HUES64 (cell line): ENCODE results near the gene E2F2. TPM values are rescaled to one million over a fixed set of nuclear protein-coding genes. Genes with fewer than 3 reads are reported as not detected.
A peak's percentile ranks its signal among the peaks of the same experiment; 100 is the strongest.

ENCODE experiments used
- H3K27ac ChIP-seq: 2 replicates; pipeline ENCODE4 v1.7.0; 2013; ENCODE audit warnings: low read depth, low read length, inconsistent platforms
- H3K27me3 ChIP-seq: 2 replicates; pipeline ENCODE4 v1.6.1; 2013; ENCODE audit warnings: mild to moderate bottlenecking, low read length; ENCODE audit not compliant: insufficient read depth
- H3K36me3 ChIP-seq: 2 replicates; pipeline ENCODE4 v1.6.1; 2013; ENCODE audit warnings: mild to moderate bottlenecking, low read length; ENCODE audit not compliant: insufficient read depth
- H3K4me1 ChIP-seq: 2 replicates; pipeline ENCODE4 v1.6.1; 2013; ENCODE audit warnings: mild to moderate bottlenecking, low read length, moderate library complexity; ENCODE audit not compliant: insufficient read depth
- H3K4me3 ChIP-seq: 2 replicates; pipeline ENCODE4 v1.5.1; 2013; ENCODE audit warnings: mild to moderate bottlenecking, low read length, moderate library complexity
- H3K9ac ChIP-seq: 2 replicates; pipeline ENCODE4 v1.6.1; 2013; ENCODE audit warnings: mild to moderate bottlenecking, low read depth, low read length
- H3K9me3 ChIP-seq: 2 replicates; pipeline ENCODE4 v1.6.1; 2013; ENCODE audit warnings: low read depth, low read length; ENCODE audit not compliant: insufficient read depth
- WGBS: fragments of 150-250, 120-280 bp; methylation state at CpG from one replicate; pipeline ENCODE4 v1.1.7; 2013; ENCODE audit warnings: missing lambda C conversion rate; 5-methylcytosine and 5-hydroxymethylcytosine counted together
- polyA plus RNA-seq, 2 experiments: library from polyadenylated mRNA; stranded (reverse); fragments of 50-300 nt; gene quantifications; one replicate each; pipeline ENCODE4 v1.2.3, GENCODE V29; 2013

E2F2 gene
- polyA plus RNA-seq (2013, experiment 1 of 2), result 3.0 TPM
- 4.2 TPM for polyA plus RNA-seq (2013, experiment 2 of 2)

GRCh38 chr1:23530747-23531561, at the start of gene E2F2:
Gene E2F2 (minus strand): TSS chr1:23531233. CDS start chr1:23530793, 440 bp downstream.
- Histone ChIP-seq H3K36me3 (no peaks in the 10 kb centered on the region), H3K4me3 (peak within 1 kb of the TSS; percentile 58), H3K9me3 (no peaks in the 10 kb centered on the region), H3K27ac (peak within 1 kb of the TSS; percentile 70; the same call in 1 of the 2 replicates), H3K9ac (peak within 1 kb of the TSS; percentile 73), H3K4me1 (peaks cover 12% of the 10 kb centered on the region), H3K27me3 (peaks cover 34% of the 10 kb centered on the region)
- under 1% methylated on average over 84 of the region's 85 CpGs for WGBS

DNA sequence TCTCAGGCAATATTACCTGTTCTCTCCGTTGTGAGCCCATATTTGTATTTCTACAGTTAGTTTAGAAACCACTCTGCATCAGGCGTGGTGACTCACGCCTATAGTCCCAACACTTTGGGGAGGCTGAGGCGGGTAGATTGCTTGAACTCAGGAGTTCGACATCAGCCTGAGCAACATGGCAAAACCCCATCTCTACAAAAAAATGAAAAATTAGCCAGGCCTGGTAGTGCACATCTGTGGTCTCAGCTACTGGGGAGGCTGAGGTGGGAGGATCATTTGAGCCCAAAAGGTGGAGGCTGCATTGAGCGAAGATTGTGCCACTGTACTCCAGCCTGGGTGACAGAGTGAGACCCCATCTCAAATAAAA, 47.9 kb upstream of the E2F2 start:
- H3K36me3 ChIP-seq, result no peaks in the 10 kb centered on the region
- H3K27ac ChIP-seq, result no peak overlapping the region
- H3K4me3 ChIP-seq, result no peak overlapping the region
- H3K9ac ChIP-seq, result no peak overlapping the region
- peaks cover 14% of the 10 kb centered on the region for H3K4me1 ChIP-seq
- H3K27me3 ChIP-seq, result no peaks in the 10 kb centered on the region
- no peaks in the 10 kb centered on the region for H3K9me3 ChIP-seq
- 96% methylated on average over 6 of the region's 6 CpGs for WGBS

DNA sequence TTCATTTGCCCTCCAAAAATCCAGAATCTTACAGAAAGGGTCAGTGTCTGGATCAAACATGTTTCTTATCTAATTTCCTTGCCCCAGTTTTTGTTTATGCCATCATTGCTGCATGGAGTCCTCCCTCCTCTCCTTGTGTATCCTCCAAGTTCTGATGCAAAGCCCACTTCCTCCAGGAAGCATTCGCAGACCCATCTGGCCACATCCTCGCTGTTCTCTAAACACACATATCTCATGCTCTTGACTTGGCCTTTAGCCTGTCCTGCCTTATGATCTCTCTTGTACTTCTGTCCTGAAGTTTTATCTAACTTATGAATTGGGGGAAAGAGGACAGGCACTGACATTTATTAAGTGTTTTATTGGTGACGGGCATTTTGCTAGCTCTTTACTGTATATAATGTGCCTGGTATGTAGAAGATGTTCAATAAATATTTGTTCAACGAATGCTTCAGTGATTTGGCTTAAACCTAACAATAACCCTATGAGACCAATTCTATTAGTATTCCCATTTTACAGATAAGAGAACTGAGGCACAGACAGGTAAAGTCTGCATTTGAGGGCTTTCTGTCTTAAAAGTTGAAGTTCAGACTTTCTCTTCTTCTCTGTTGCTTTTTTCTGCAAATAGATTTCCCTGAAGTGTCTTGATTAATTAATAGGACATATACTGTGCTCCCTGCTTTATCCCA, 47.4 kb upstream of the E2F2 start:
- no peaks in the 10 kb centered on the region for H3K27me3 ChIP-seq
- no peak overlapping the region for H3K4me3 ChIP-seq
- peaks cover 14% of the 10 kb centered on the region for H3K4me1 ChIP-seq
- no peak overlapping the region for H3K27ac ChIP-seq
- WGBS, result 93% methylated on average over 3 of the region's 4 CpGs
- no peaks in the 10 kb centered on the region for H3K9me3 ChIP-seq
- no peak overlapping the region for H3K9ac ChIP-seq
- no peaks in the 10 kb centered on the region for H3K36me3 ChIP-seq

DNA sequence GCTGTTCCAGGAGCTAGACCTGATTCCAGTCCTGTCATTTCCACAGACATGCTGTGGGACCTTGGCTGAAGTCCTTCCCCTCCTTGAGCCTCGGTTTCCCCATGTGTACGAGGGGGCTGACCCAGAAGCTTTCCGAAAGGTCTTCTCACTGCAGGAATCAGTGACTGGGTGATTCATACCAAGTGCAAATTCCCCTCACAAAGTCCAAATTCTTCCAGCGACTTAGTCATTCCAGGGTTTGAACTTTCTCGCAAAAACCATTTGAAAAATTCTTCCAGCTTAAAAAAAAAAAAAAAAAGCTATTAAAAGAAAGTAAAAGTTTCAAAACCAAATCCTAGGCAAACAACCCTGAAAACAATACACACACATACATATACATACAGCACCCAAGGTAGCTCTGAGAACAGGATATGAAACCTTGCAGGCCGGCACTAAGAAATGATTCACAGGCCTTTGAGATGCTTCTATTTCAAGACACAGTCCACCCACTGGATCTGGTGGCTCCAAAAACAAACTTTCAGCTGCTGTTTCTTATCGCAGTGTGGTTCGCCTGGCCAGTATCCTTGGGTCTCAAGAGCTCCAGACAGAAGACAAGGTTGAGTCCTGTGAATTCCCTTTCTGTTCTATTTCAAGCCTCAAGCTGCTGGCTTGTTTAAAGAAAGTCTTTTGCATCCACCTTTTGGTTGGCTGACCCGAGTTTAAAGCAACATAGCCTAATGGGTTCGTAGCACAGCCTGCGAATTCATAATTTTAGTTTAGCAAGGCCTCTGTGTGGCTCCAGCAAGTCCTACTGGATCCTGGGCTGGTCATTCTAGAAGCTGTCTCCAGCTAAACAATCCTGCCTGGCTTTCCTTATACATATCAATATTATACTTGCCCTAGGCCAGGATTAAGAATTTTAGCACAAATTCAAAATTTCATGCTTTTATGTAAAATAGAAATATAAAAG, 46.3 kb upstream of the E2F2 start:
- no peak overlapping the region for H3K9ac ChIP-seq
- peaks cover 14% of the 10 kb centered on the region for H3K4me1 ChIP-seq
- H3K4me3 ChIP-seq, result no peak overlapping the region

DNA sequence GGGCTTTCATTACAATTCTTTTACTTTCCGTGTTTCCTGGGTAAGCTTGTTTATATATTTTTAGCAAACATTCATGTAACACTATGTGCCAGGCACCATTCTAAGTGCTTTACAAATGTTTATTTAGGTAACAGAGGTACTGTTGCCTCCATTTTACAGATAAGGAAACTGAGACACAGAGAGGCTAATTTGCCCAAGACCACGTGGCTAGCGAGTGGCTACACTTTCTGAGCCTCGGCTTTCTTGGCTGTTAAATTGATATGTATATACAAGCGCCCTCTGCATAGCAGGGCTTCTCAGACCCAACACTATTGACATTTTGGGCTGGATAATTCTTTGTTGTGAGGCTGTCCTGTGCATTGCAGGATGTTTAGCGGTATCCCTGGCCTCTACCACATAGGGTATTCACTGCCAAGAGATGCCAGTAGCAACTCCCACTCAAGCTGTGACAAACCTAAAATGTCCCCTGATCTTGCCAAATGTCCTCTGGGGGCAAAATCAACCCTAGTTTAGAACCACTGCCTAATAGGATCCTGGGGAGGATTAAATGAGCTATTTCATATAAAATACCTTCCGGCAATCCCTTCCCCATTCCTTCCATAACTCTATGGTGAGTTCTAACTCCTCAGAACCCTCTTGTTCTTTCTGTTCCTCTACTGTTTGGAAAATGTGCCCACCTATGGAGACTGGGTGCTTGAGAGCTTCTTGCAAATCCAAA, 45.5 kb upstream of the E2F2 start:
- H3K4me3 ChIP-seq, result no peak overlapping the region
- no peaks in the 10 kb centered on the region for H3K36me3 ChIP-seq
- H3K27ac ChIP-seq, result no peak overlapping the region
- H3K4me1 ChIP-seq, result peaks cover 14% of the 10 kb centered on the region
- no peaks in the 10 kb centered on the region for H3K9me3 ChIP-seq
- no peak overlapping the region for H3K9ac ChIP-seq
- 78% methylated on average over 6 of the region's 7 CpGs for WGBS
- no peaks in the 10 kb centered on the region for H3K27me3 ChIP-seq

More for the DNA sequence above, 46.3 kb upstream of the E2F2 start:
- no peaks in the 10 kb centered on the region for H3K9me3 ChIP-seq
- H3K27ac ChIP-seq, result no peak overlapping the region
- H3K36me3 ChIP-seq, result no peaks in the 10 kb centered on the region
- 79% methylated on average over 11 of the region's 11 CpGs for WGBS
- H3K27me3 ChIP-seq, result no peaks in the 10 kb centered on the region

- WGBS, result 84% methylated on average over 5 of the region's 5 CpGs
- no peak overlapping the region for H3K4me3 ChIP-seq
- H3K9ac ChIP-seq, result no peak overlapping the region
- H3K4me1 ChIP-seq, result peaks cover 14% of the 10 kb centered on the region
- no peaks in the 10 kb centered on the region for H3K27me3 ChIP-seq
- no peaks in the 10 kb centered on the region for H3K9me3 ChIP-seq
- H3K36me3 ChIP-seq, result no peaks in the 10 kb centered on the region
- H3K27ac ChIP-seq, result no peak overlapping the region
Observed at GRCh38 chr1:23575226-23575810, 44.3 kb upstream of the E2F2 start.

DNA sequence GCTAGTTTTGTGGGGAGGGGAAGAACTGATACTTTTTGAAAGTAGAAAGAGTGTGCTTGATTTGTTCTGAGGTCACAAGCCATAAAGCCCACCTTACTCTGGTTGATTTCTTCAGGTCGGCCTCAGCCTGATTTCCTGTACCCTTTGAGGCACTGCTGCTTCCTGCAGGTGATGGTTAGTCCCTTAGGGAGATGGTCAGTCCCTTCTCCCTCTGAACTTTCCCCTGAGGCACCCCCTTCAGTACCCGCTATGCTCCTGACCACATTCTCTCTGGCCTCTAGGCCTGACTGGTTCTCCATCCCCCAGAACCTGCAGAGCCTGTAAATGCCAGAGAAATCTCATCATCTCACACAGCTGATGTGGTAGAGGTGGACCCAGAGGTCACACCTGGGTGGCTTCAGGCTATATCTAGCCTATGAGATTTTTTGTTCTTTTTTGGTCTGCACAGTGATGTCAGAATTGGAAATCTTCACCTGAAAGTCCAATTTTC, 43.3 kb upstream of the E2F2 start:
- Histone ChIP-seq H3K4me1 (peaks cover 17% of the 10 kb centered on the region), H3K4me3 (no peak overlapping the region), H3K36me3 (no peaks in the 10 kb centered on the region), H3K9me3 (no peaks in the 10 kb centered on the region), H3K27ac (no peak overlapping the region), H3K9ac (no peak overlapping the region), H3K27me3 (peaks cover 4% of the 10 kb centered on the region; the same call in 1 of the 2 replicates)
- 83% methylated on average over 2 of the region's 2 CpGs for WGBS

GRCh38 chr1:23573574-23574182, 42.6 kb upstream of the E2F2 start:
- Histone ChIP-seq H3K36me3 (no peaks in the 10 kb centered on the region), H3K9me3 (no peaks in the 10 kb centered on the region), H3K27me3 (peaks cover 8% of the 10 kb centered on the region; the same call in 1 of the 2 replicates), H3K4me1 (peaks cover 24% of the 10 kb centered on the region), H3K27ac (no peak overlapping the region), H3K4me3 (no peak overlapping the region), H3K9ac (no peak overlapping the region)
- WGBS, result 74% methylated on average over 3 of the region's 4 CpGs

DNA sequence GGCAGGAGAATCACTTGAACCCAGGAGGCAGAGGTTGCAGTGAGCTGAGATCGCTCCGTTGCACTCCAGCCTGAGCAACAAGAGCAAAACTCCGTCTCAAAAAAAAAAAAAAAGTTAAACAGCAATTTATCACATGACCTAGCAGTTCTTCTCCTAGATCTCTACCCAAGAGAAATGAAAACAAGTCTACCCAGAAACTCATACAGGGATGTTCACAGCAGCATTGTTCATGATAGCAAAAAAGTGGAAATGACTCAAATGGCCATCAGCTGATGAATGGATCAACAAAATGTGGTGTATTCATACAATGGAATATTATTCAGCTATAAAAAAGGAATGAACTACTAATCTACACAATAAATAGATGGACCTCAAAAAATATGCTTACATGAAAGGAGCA, 40.4 kb upstream of the E2F2 start:
- Histone ChIP-seq H3K27me3 (peaks cover 8% of the 10 kb centered on the region; the same call in 1 of the 2 replicates), H3K4me3 (no peak overlapping the region), H3K27ac (no peak overlapping the region), H3K9ac (no peak overlapping the region), H3K4me1 (peaks cover 14% of the 10 kb centered on the region), H3K9me3 (no peaks in the 10 kb centered on the region), H3K36me3 (no peaks in the 10 kb centered on the region)
- 95% methylated on average over 3 of the region's 3 CpGs for WGBS
